Colon (tissue), 2 donors: ENCODE measurements around the gene TMEM156.

Source experiments
- FAIRE-seq: peaks from 2 replicates; lab custom pipeline; 2012; peaks lifted over from hg19 to GRCh38; lab: Jason Lieb, UNC
- donor health status: control.
- donor health status: control.

TMEM156 gene

DNA sequence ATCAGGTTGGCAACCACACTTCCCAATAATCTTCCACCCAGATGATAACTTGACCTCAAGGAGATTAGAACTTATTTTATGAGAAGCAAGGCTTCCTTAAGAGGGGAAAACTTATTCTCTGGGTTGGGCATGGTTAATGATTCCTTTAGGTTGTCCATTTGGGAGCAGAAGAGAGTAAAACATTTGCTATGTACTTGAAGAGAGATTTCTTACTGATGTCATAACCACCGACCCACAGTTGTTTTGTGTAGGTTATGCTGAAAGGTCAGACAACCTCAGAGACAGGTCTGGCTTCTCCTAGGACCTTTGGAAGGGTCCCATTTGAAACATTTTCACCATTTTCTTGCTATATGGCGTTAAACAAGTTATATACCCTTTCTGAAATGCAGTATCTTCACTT is 108.5 kb downstream of the TMEM156 start:
- no peak for FAIRE-seq

DNA sequence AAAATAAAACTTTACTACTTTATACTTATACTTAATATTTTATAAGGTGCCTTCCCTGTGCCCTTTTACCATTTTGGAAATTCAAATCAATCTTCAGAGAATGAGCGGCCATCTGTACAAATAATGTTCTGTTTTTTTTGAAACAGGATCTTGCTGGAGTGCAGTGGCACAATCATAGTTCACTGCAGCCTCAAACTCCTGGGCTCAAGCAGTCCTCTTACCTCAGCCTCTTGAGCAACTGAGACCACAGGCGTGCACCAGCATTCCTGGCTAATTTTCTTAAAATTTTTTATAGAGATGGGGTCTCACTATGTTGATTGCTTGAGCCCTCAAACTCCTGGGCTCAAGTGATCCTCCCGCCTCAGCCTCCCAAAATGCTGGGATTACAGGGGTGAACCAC is 111.1 kb downstream of the TMEM156 start:
- FAIRE-seq, result no peak

DNA sequence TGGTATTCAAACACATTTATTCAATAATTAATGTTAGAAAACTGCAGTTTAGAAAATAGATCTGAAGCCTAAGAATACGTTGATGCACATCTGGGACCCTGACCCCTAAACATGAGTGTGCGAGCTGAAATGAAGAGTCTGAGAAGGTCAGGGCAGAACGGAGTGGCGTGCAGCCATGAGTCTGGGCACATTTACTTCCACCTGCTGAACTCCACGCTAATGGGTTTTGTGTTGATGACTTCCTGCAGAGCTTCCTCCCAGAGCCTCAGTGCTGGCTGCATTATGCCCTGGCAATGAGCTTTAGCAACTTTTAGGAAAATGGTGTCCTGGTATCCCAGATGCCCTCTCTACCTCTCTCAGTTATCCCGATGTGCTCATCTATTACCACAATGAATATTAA is 111.5 kb downstream of the TMEM156 start:
- FAIRE-seq, result no peak

DNA sequence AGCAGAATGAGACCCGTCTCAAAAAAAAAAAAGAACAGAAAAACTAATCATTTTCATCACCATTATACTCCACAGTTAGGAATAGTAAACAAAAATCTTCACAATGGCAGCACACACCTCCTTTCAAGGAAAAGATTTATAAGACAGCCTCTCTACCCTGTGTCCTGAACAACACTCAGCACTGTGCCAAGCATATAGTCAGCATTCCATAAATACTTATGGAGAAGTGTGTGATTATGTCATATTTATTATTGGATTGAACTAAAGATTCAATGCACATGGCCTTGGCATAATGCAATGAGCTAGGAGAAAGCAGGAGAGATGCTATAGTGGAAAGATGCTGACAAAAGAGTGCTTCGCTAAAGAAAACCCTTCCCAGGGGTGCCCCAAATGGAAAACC is 112.0 kb downstream of the TMEM156 start:
- FAIRE-seq, result no peak

DNA sequence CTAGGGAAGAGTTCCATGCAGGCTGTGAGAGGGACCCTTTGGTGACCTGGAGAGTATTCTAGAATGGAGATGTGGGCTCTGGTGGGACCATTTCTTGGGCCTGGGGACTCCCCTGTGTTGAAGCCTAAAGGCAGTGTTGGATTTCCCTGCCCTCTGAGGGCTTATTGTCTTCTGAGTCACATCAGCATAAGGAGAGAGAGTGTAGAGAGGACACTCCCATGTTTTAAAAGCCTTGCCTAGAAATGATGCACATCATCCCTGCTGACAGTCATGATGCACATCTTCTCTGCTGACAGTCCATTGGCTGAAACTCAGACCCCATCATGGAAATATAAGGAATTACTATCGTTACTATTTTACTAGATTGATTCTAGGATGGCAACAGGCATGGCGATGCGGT is 112.7 kb downstream of the TMEM156 start:
- FAIRE-seq, result no peak

DNA sequence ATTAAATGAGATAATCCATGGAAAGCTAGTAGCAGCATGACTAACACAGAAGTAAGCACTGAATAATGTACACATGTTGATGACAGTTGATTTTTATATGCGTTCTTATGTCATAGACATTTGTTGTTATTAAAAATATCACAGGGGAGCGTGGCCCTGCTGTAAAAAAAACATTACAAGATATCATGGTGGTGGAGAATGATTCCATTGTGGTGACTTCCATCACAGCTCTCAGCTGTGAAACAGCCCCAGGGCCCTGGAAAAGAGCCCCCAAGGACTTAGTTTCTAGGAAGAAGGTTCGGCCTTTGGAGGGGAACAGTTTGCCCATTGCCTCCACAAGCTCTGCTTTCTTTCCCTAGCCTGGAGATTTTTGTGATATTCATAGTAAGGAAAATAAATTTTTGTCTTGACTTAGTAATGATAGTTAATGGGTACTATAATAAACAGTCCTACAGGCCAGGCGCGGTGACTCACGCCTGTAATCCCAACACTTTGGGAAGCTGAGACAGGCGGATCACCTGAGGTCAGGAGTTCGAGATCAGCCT is 114.7 kb downstream of the TMEM156 start:
- FAIRE-seq, result no peak
